Neural progenitor cell (in vitro differentiated cells): ENCODE data around the gene GHRH. TPM values are rescaled to one million over a fixed set of nuclear protein-coding genes. Genes with fewer than 3 reads are reported as not detected.

ENCODE experiments used
- DNase-seq: peaks from one replicate; pipeline ENCODE4 v3.0.0-alpha.2; 2016; ENCODE audit warnings: low spot score
- H2AFZ ChIP-seq: fragments of 200-600 bp; sonication (generic); replicated peaks from 2 replicates; pipeline ENCODE4 v1.6.1; 2016; ENCODE audit warnings: antibody characterized with exemption
- H3F3A ChIP-seq: fragments of 200-600 bp; sonication (generic); 2 replicates; pipeline ENCODE4 v1.6.1; 2016; ENCODE audit warnings: antibody characterized with exemption, low read depth
- H3K27ac ChIP-seq: fragments of 200-600 bp; sonication (generic); 2 replicates; pipeline ENCODE4 v1.5.1; 2016; ENCODE audit warnings: mild to moderate bottlenecking
- H3K27me3 ChIP-seq: fragments of 200-600 bp; sonication (generic); 2 replicates; pipeline ENCODE4 v1.6.1; 2016; ENCODE audit warnings: mild to moderate bottlenecking, moderate library complexity
- H3K36me3 ChIP-seq: fragments of 200-600 bp; sonication (generic); 2 replicates; pipeline ENCODE4 v1.5.1; 2016
- H3K4me1 ChIP-seq: fragments of 200-600 bp; sonication (generic); 2 replicates; pipeline ENCODE4 v1.6.1; 2016; ENCODE audit warnings: mixed run types
- H3K4me2 ChIP-seq: fragments of 200-600 bp; sonication (generic); 2 replicates; pipeline ENCODE4 v1.6.1; 2016
- H3K4me3 ChIP-seq: fragments of 200-600 bp; sonication (generic); 2 replicates; pipeline ENCODE4 v1.5.1; 2016
- H3K79me2 ChIP-seq: fragments of 200-600 bp; sonication (generic); 2 replicates; pipeline ENCODE4 v1.6.1; 2016; ENCODE audit warnings: low read depth
- H3K9ac ChIP-seq: fragments of 200-600 bp; sonication (generic); 2 replicates; pipeline ENCODE4 v1.6.1; 2016
- H3K9me3 ChIP-seq: fragments of 200-600 bp; sonication (generic); 2 replicates; pipeline ENCODE4 v1.5.1; 2016; ENCODE audit warnings: low read depth
- H4K20me1 ChIP-seq: fragments of 200-600 bp; sonication (generic); 2 replicates; pipeline ENCODE4 v1.6.1; 2016; ENCODE audit warnings: low read depth
- H3K27ac Mint-ChIP-seq: 3 replicates; pipeline ENCODE4 v1.8.0; 2021; ENCODE audit warnings: mixed read lengths
- H3K27me3 Mint-ChIP-seq: 2 replicates; pipeline ENCODE4 v1.8.0; 2022; ENCODE audit warnings: low read depth, mild to moderate bottlenecking, inconsistent platforms, moderate library complexity, mixed read lengths; ENCODE audit not compliant: insufficient read depth
- H3K36me3 Mint-ChIP-seq: 3 replicates; pipeline ENCODE4 v1.8.0; 2021; ENCODE audit warnings: mixed read lengths
- H3K4me1 Mint-ChIP-seq: 3 replicates; pipeline ENCODE4 v1.8.0; 2021; ENCODE audit warnings: mixed read lengths
- H3K4me3 Mint-ChIP-seq: 3 replicates; pipeline ENCODE4 v1.8.0; 2021; ENCODE audit warnings: mild to moderate bottlenecking, moderate library complexity, mixed read lengths
- H3K9me3 Mint-ChIP-seq: 3 replicates; pipeline ENCODE4 v1.8.0; 2020; ENCODE audit warnings: mixed read lengths
- CTCF ChIP-seq: fragments of 200-600 bp; sonication (generic); IDR thresholded peaks from 2 replicates; pipeline ENCODE4 v1.5.1; 2017; ENCODE audit warnings: antibody characterized with exemption, mild to moderate bottlenecking
- EZH2 ChIP-seq: fragments of 200-600 bp; sonication (generic); IDR thresholded peaks from 2 replicates; pipeline ENCODE4 v1.6.1; 2017; ENCODE audit warnings: antibody characterized with exemption, mild to moderate bottlenecking, moderate library complexity
- EZH2phosphoT487 ChIP-seq: fragments of 200-600 bp; sonication (generic); IDR thresholded peaks from 2 replicates; pipeline ENCODE4 v1.6.1; 2017; ENCODE audit warnings: antibody characterized with exemption
- total RNA-seq: library from RNA; depleted of rRNA; stranded (reverse); fragments of >200 nt; gene quantifications from 2 replicates; pipeline ENCODE4 v1.2.3, GENCODE V29; 2015; ENCODE audit warnings: low replicate concordance

Gene GHRH
- total RNA-seq, 1 donor from 2014 or later = not detected

GRCh38 chr20:37276494-37277252 is 15.1 kb upstream of the GHRH start:
- H3K27ac Mint-ChIP-seq = peak overlapping the region; percentile 33
- no peak overlapping the region for H3K4me3 Mint-ChIP-seq
- Histone ChIP-seq H4K20me1 (no peaks in the 10 kb centered on the region), H3F3A (no peaks in the 10 kb centered on the region), H3K4me1 (no peaks in the 10 kb centered on the region), H3K27me3 (no peaks in the 10 kb centered on the region), H3K36me3 (no peaks in the 10 kb centered on the region), H3K79me2 (no peaks in the 10 kb centered on the region), H3K9me3 (no peaks in the 10 kb centered on the region), H3K27ac (no peak overlapping the region), H3K9ac (no peak overlapping the region), H3K4me2 (no peak overlapping the region), H2AFZ (no peak overlapping the region), H3K4me3 (no peak overlapping the region)
- no peaks in the 10 kb centered on the region for H3K36me3 Mint-ChIP-seq
- no peaks in the 10 kb centered on the region for H3K9me3 Mint-ChIP-seq
- peaks cover 4% of the 10 kb centered on the region for H3K27me3 Mint-ChIP-seq
- H3K4me1 Mint-ChIP-seq = peaks cover 32% of the 10 kb centered on the region
- TF ChIP-seq EZH2phosphoT487 (no peak), EZH2 (no peak)
- no peak for DNase-seq

- no peaks in the 10 kb centered on the region for H3K27me3 ChIP-seq
- H3K9me3 ChIP-seq = no peaks in the 10 kb centered on the region
- H3K27ac Mint-ChIP-seq = no peak overlapping the region
- no peak overlapping the region for H3K9ac ChIP-seq
- H3K9me3 Mint-ChIP-seq = no peaks in the 10 kb centered on the region
- H3K36me3 Mint-ChIP-seq = no peaks in the 10 kb centered on the region
- no peak for DNase-seq
- H3K4me1 Mint-ChIP-seq = peaks cover 25% of the 10 kb centered on the region
- no peak overlapping the region for H2AFZ ChIP-seq
- no peak overlapping the region for H3K27ac ChIP-seq
- TF ChIP-seq EZH2phosphoT487 = no peak
- TF ChIP-seq EZH2 = no peak
- no peak for TF ChIP-seq CTCF
- no peaks in the 10 kb centered on the region for H3F3A ChIP-seq
- H3K79me2 ChIP-seq = no peaks in the 10 kb centered on the region
- H3K4me1 ChIP-seq = no peaks in the 10 kb centered on the region
- no peak overlapping the region for H3K4me3 ChIP-seq
- no peak overlapping the region for H3K4me2 ChIP-seq
- H3K4me3 Mint-ChIP-seq = no peak overlapping the region
- H3K36me3 ChIP-seq = no peaks in the 10 kb centered on the region
- no peaks in the 10 kb centered on the region for H4K20me1 ChIP-seq
- peaks cover 4% of the 10 kb centered on the region for H3K27me3 Mint-ChIP-seq
Observed at GRCh38 chr20:37274851-37275524, 13.4 kb upstream of the GHRH start.

GRCh38 chr20:37273988-37274387 is 12.4 kb upstream of the GHRH start:
- no peak overlapping the region for H3K27ac Mint-ChIP-seq
- peaks cover 30% of the 10 kb centered on the region for H3K4me1 Mint-ChIP-seq
- DNase-seq = no peak
- H3K36me3 ChIP-seq = no peaks in the 10 kb centered on the region
- H3K4me1 ChIP-seq = peaks cover 6% of the 10 kb centered on the region
- peaks cover 4% of the 10 kb centered on the region for H3K27me3 Mint-ChIP-seq
- H3K79me2 ChIP-seq = no peaks in the 10 kb centered on the region
- no peak overlapping the region for H3K4me2 ChIP-seq
- no peak overlapping the region for H3K9ac ChIP-seq
- H3K36me3 Mint-ChIP-seq = no peaks in the 10 kb centered on the region
- H2AFZ ChIP-seq = no peak overlapping the region
- H3K27ac ChIP-seq = no peak overlapping the region
- no peaks in the 10 kb centered on the region for H3K9me3 Mint-ChIP-seq
- peaks cover 6% of the 10 kb centered on the region for H3F3A ChIP-seq
- no peaks in the 10 kb centered on the region for H3K9me3 ChIP-seq
- TF ChIP-seq EZH2 = no peak
- TF ChIP-seq EZH2phosphoT487 = no peak
- no peak for TF ChIP-seq CTCF
- H3K4me3 ChIP-seq = no peak overlapping the region
- H4K20me1 ChIP-seq = no peaks in the 10 kb centered on the region
- no peak overlapping the region for H3K4me3 Mint-ChIP-seq
- H3K27me3 ChIP-seq = no peaks in the 10 kb centered on the region

- Histone ChIP-seq H3K27me3 (no peaks in the 10 kb centered on the region), H3K36me3 (no peaks in the 10 kb centered on the region), H3F3A (peaks cover 32% of the 10 kb centered on the region), H3K9me3 (no peaks in the 10 kb centered on the region), H3K4me3 (no peak overlapping the region), H2AFZ (no peak overlapping the region), H3K4me1 (peaks cover 29% of the 10 kb centered on the region), H3K9ac (no peak overlapping the region), H3K27ac (no peak overlapping the region), H3K79me2 (no peaks in the 10 kb centered on the region), H3K4me2 (no peak overlapping the region), H4K20me1 (no peaks in the 10 kb centered on the region)
- Mint-ChIP-seq H3K36me3 (no peaks in the 10 kb centered on the region), H3K9me3 (no peaks in the 10 kb centered on the region), H3K27ac (no peak overlapping the region), H3K4me3 (no peak overlapping the region), H3K4me1 (peaks cover 43% of the 10 kb centered on the region), H3K27me3 (peaks cover 5% of the 10 kb centered on the region)
- no peak for DNase-seq
- TF ChIP-seq CTCF (no peak), EZH2 (no peak), EZH2phosphoT487 (no peak)
Observed at GRCh38 chr20:37271421-37271768, 9.8 kb upstream of the GHRH start.
